NCI-H146 treated with DMSO at 0.1 percent for 48 hours (cell line): Measurements from ENCODE around the gene ARL3.

Source experiments
- DNase-seq: peaks from one replicate; lab custom pipeline; 2025; ENCODE audit not compliant: unreplicated experiment; lab: John Stamatoyannopoulos, UW

The ARL3 gene

GRCh38 chr10:102652170-102652916, 61.9 kb downstream of the ARL3 start:
- DNase-seq = no peak

DNA sequence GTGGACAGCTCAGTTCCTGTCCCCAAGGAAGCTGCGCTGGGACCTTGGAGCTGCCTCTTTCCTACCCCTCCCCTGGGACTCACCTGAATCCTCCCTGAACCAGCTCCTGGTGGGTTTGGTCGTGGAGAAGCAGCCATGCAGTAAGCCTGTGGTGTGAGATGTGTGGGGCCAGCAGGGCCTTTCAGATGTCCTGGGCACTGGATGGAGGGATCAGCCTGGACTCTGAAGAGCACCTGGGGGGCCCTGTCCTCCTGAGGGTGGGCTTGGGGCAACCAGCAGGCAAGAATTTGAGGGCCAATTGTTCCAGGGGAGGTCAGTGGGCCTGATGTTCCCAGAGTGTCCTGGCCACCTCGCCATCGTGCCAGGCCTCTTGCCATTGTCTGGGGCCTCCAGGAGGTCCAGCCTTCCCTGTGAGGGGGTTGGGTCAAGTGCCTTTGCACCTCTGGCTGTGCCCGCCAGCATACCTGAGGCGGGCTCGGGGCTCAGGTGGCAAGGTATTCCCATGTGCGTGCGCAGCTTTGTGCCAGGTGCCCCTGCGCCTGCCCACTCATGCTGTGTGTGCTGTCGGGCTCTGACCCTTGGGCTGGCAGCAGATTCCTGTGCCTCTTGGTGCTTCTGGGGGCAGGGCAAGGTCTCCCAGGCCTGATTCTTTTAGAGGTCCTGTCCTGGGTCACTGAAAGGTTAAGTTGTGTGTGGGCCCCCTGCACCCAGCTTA, 62.6 kb downstream of the ARL3 start:
- DNase-seq = no peak

DNA sequence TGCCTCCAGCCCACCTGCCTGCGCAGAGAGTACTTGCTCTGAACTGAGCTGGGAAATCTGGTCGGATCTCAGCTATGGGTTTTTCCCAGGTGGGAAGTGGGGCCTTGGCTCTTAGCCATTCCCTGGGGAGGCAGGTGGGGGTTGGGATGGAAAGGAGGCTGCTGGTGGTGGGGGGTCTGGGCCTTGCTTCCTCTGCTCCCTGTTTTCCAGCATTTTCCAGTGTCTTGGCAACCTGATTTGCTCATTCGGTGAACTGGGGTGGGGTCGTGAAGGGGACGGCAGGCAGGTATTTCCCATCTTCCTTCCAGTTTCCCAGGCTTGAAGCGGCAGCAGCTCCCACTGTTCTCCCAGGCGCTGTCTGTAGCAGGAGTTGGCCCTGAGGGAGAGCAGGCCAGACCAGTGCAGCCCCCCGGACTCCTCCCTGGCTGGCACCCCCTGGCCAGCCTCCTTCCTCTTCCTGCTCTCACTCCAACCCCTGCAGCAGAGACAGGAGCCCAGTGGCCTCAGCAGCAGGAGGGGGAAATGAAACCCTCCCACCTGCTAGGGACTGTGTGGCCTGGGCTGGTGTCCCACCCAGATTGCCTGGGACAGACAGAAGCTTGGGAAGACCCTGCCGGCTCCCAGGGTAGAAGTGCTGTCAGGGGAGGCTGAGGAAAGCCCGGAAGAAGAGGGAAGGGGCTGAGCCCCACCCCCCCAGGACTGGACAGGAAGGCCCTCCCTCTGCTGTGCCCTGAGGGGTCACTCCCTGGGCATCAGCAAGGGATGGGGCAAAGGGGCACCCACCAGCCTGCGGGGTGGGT, 63.3 kb downstream of the ARL3 start:
- no peak for DNase-seq

DNA sequence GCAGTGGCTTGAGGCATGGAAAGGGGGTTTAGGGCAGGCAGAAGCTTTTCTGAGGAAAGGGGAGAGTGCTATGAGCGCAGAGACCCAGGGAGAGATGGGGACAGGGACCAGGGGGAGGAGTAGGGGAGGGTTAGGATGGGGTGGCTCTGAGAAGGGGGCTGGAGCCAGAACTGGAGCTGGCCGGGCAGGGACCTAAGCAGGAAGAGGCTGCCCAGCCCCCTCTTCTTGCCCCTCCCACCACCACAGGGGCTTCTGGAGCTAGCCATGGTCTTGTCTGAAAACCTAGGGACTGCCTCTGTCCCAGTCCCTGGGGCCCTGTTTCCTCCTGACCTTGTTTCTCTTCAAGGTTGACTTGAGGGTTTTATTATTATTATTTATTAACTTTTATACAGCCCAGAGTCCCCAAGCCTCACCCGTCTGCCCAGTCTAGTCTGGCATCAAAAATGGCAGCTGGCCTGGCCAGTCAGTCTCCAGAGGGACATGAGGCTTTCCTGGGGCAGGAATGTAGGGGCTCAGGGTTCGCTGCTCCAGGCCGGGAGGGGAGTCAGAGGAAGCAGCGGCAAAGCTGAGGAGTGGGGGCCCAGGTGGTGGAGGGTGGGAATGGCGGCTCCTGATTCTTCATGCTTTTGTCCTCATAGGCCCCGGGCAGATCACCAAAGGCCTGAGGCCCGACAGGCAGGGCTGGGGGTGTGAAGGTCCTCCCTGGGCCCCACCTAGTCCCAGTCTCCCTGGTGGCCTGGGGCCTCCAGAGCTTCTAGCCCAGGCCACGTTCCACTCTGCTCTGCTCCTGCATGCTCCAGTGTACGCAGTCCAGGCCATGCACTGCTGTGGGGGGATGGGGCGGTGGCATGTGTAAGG, 64.2 kb downstream of the ARL3 start:
- DNase-seq = no peak

GRCh38 chr10:102648889-102649796, 65.1 kb downstream of the ARL3 start:
- no peak for DNase-seq

DNA sequence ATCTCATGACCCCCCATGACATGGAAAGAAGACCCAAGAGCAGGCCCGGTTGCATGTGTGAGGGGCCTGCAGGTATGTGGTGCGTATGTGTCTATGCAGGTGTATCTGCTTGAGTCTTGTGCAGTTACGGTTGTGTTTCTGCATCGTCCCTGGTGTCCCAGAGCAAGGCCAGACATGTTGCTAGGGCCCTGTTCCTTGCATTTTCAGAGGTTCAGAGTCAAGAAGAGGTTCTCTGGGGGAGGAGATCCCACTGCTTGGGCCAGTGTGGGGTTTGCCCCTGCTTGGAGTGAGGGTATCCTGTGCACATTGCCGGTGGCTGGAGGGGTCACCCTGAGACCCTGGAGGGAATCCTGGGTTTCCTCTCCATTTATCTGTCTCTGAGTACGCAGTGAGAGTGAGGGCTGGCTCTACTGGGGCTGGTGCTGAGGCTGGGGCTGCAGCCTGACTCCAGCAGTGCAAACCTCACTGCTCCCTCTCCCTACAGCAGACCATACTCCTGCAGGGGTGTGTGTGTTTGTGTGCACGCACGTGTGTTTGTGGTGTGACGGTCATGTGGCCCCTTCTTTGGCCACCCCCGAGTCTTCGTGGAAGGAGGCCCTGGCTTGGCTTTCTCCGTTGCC, 65.8 kb downstream of the ARL3 start:
- DNase-seq = no peak

- DNase-seq = no peak
These were observed 66.5 kb downstream of the ARL3 start for GRCh38 chr10:102647443-102648268.

DNA sequence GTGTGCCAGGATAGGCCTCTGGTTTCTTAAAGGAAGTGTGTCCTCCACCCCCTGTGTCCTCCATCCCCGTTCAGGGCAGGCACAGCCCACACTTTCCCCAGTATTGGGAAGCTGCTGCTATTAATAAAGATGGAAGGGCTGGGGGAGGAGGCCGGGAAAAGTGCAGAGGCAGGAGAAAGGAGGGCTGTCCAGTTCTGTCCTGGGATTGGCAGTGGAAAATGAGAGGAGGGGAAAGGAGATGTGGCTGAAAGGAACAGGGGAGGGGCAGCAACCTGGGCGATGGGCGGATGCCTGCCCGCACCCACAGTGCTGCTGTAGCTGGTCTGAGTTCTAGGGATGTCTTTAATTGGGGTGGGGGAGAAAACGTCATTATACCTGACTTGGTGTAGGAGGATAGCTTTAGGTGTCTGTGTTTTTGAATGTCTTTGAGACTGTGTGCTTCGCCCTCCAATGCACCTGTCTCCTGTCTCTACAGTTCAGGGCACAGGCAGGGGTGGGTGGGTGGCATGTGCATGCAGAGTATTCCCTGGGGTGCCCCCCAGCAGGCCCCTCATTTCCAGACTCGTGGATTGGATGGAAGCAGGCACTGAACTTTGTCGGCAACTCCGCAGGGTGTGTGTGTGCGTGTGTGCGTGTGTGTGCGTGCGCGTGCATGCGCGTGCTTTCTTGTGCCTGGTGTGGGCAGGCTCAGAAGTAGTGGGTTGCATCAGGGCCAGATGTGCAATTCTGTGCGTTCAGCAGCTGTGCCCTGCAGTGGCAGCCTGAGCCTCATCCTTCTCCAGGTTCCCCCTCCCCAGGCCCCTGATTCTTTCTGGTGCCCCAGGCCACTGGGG, 67.4 kb downstream of the ARL3 start:
- peak; percentile 10 for DNase-seq

DNA sequence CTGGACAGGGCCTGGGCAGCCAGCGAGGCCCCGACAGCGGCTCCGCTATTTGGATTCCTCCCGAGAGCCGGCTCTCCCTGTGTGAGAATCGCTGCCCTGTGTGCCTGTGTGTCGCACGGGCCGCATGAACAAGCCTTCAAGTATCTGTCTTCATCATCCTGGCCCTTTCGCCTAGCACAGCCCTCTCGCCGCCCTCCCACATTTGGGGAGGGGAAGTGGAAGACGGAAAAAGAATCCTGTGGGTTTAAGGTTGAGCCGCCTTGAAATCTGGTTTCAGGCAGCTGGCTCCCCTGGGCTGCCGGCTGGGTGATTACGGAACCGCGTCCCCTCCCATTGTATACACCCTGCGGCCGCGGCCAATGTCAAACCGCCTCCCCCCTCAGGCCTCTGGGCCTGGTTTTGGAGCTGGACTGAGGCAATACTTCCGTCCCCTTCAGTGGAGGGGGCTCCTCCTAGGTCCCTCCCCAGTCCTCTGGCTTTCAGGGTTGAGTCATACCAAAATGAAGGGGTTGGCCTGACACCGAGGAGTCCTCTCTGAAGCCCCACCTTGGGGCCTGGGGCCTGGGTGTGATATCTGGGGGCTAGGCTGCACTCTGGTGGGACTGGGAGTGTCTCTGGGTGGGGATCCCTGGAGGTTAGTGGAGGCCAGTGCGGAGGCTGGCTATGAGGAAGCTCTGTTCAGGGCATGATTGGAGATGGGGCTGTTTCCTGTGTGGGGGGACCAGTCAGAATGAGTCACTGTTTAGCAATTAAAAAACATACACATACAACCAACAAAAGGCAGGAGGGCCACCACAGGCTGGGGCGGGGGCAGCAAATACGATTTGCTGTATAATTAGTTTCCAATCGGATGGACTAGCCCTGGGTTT, 68.2 kb downstream of the ARL3 start:
- DNase-seq = peak; percentile 24

DNA sequence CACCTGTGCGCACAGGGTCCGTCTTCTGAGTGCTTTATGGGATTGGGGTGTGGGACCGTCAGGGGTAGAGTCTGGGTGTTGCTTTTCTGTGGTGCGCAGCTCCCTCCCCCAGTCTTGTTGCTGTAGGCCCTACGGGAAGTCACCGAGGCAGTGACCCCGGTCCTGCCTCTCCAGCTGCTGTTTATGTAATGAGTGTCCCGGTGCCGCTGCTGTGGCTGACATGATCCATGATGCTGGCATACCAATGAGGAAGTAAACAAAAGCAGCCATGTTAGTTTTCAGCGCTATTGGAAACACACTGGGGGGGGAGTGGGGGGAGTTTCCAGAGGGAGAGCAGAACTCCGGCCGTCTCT, 68.8 kb downstream of the ARL3 start:
- DNase-seq = peak; percentile 23

- peak; percentile 74 for DNase-seq
These were observed 69.4 kb downstream of the ARL3 start for GRCh38 chr10:102644646-102645387.

GRCh38 chr10:102644066-102644645, 70.0 kb downstream of the ARL3 start, which contains the start of gene TRIM8:
TSS of gene TRIM8 (plus strand) at chr10:102644479. CDS start at chr10:102644618, 139 bp downstream.
- DNase-seq = peak; percentile 10

- DNase-seq = peak; percentile 52
These were observed 70.7 kb downstream of the ARL3 start for GRCh38 chr10:102643336-102644065.

- DNase-seq = peak; percentile 37
These were observed 71.4 kb downstream of the ARL3 start for GRCh38 chr10:102642736-102643335.
